Fibroblast of lung (primary cell): ENCODE data around the gene ARHGEF16. TPM values are rescaled to one million over a fixed set of nuclear protein-coding genes. Genes with fewer than 3 reads are reported as not detected.

Experiments used
- DNase-seq, 2 donors: peaks; one replicate each; pipeline versions ENCODE4 v3.0.0 to v3.0.0-alpha.2; 2010; ENCODE audit warnings: low read depth in 2 of 2
- H2AFZ ChIP-seq: 2 replicates; pipeline ENCODE4 v1.5.1; 2012; ENCODE audit warnings: low read length, control low read depth, inconsistent platforms
- H3K27ac ChIP-seq: 2 replicates; pipeline ENCODE4 v1.5.1; 2011; ENCODE audit warnings: low read length, control low read depth; ENCODE audit not compliant: insufficient read depth
- H3K27me3 ChIP-seq: 2 replicates; pipeline ENCODE4 v1.5.1; 2011; ENCODE audit warnings: mild to moderate bottlenecking, low read length; ENCODE audit not compliant: control insufficient read depth, insufficient read depth
- H3K36me3 ChIP-seq: 2 replicates; pipeline ENCODE4 v1.5.1; 2011; ENCODE audit warnings: low read length; ENCODE audit not compliant: control insufficient read depth, insufficient read depth
- H3K4me1 ChIP-seq: 2 replicates; pipeline ENCODE4 v1.5.1; 2011; ENCODE audit warnings: low read length; ENCODE audit not compliant: control insufficient read depth, insufficient read depth; ENCODE audit errors: extremely low read depth
- H3K4me2 ChIP-seq: 2 replicates; pipeline ENCODE4 v1.5.1; 2011; ENCODE audit warnings: low read length, control low read depth; ENCODE audit not compliant: insufficient read depth; ENCODE audit errors: extremely low read depth
- H3K4me3 ChIP-seq, 4 experiments: fragments of 200-600 bp in 1 of 4; sonication (generic) in 1 of 4; replicated peaks in 1 of 4; 2 replicates each; pipeline ENCODE4 v1.5.1; 2011 to 2016; ENCODE audit warnings: low read length in 4 of 4, low read depth in 3 of 4, mild to moderate bottlenecking in 3 of 4, control low read depth in 2 of 4, inconsistent platforms in 1 of 4, mixed read lengths in 1 of 4; ENCODE audit not compliant: insufficient read depth in 1 of 4; ENCODE audit errors: control extremely low read depth in 1 of 4
- H3K79me2 ChIP-seq: 2 replicates; pipeline ENCODE4 v1.5.1; 2012; ENCODE audit warnings: mild to moderate bottlenecking, low read length, inconsistent platforms; ENCODE audit not compliant: control insufficient read depth, insufficient read depth
- H3K9ac ChIP-seq: 2 replicates; pipeline ENCODE4 v1.5.1; 2011; ENCODE audit warnings: mild to moderate bottlenecking, low read length, control low read depth; ENCODE audit not compliant: insufficient read depth
- H3K9me3 ChIP-seq: 2 replicates; pipeline ENCODE4 v1.5.1; 2012; ENCODE audit warnings: low read depth, low read length; ENCODE audit not compliant: control insufficient read depth, insufficient read depth
- H4K20me1 ChIP-seq: 2 replicates; pipeline ENCODE4 v1.5.1; 2011; ENCODE audit warnings: low read length; ENCODE audit not compliant: control insufficient read depth, insufficient read depth; ENCODE audit errors: extremely low read depth
- CTCF ChIP-seq, 2 donors: IDR thresholded peaks in 1 of 2; conservative IDR thresholded peaks in 1 of 2; 1 replicate in 1 of 2; 2 replicates in 1 of 2; pipeline ENCODE4 v1.5.1; 2011 to 2012; ENCODE audit warnings: low read length in 2 of 2, control low read depth in 1 of 2, inconsistent platforms in 1 of 2, low read depth in 1 of 2, mild to moderate bottlenecking in 1 of 2
- EZH2 ChIP-seq: IDR thresholded peaks from 2 replicates; pipeline ENCODE4 v1.5.1; 2012; ENCODE audit warnings: low read length, control low read depth, mild to moderate bottlenecking; ENCODE audit errors: missing control alignments
- polyA plus RNA-seq, 2 donors: library from polyadenylated mRNA; depleted of rRNA in 1 of 2; stranded (reverse) in 1 of 2; unstranded in 1 of 2; fragments of >200 nt; gene quantifications; 2 replicates each; pipeline ENCODE4 v1.2.1, GENCODE V29; 2011 to 2012; ENCODE audit warnings: missing spikeins in 1 of 2
- total RNA-seq: library from RNA; depleted of rRNA; stranded (reverse); fragments of >200 nt; gene quantifications from 2 replicates; pipeline ENCODE4 v1.2.1, GENCODE V29; 2014

Gene ARHGEF16
- total and polyA plus RNA-seq, 2 donors (not counting 1 experiment from before 2014, with no cell fraction given), result 0.02 to 0.17 TPM

GRCh38 chr1:3442901-3443300, 11.6 kb upstream of the ARHGEF16 start:
- Histone ChIP-seq H4K20me1 (no peaks in the 10 kb centered on the region), H3K4me3 (no peak overlapping the region), H3K79me2 (no peaks in the 10 kb centered on the region), H3K27me3 (peaks cover 4% of the 10 kb centered on the region), H2AFZ (no peak overlapping the region), H3K4me1 (no peaks in the 10 kb centered on the region), H3K9ac (no peak overlapping the region), H3K4me2 (no peak overlapping the region), H3K36me3 (no peaks in the 10 kb centered on the region), H3K9me3 (no peaks in the 10 kb centered on the region), H3K27ac (no peak overlapping the region)
- DNase-seq, result no peak
- TF ChIP-seq EZH2, result no peak
- TF ChIP-seq CTCF (conservative IDR thresholded peaks at IDR 0.05 in 1 of 2, IDR thresholded peaks at IDR 0.05 in 1 of 2; ENCODE audit: low read depth in 1 of 2, low read length in 2 of 2), result no peak

GRCh38 chr1:3443807-3444206, 10.7 kb upstream of the ARHGEF16 start:
- H3K9me3 ChIP-seq, result no peaks in the 10 kb centered on the region
- no peak overlapping the region for H3K27ac ChIP-seq
- H3K36me3 ChIP-seq, result no peaks in the 10 kb centered on the region
- no peak overlapping the region for H3K4me2 ChIP-seq
- TF ChIP-seq EZH2 (no peak), CTCF (conservative IDR thresholded peaks at IDR 0.05 in 1 of 2, IDR thresholded peaks at IDR 0.05 in 1 of 2; ENCODE audit: low read depth in 1 of 2, low read length in 2 of 2) (no peak)
- H3K4me1 ChIP-seq, result no peaks in the 10 kb centered on the region
- H2AFZ ChIP-seq, result no peak overlapping the region
- no peak for DNase-seq
- H3K9ac ChIP-seq, result no peak overlapping the region
- no peaks in the 10 kb centered on the region for H3K79me2 ChIP-seq
- no peaks in the 10 kb centered on the region for H4K20me1 ChIP-seq
- no peak overlapping the region for H3K4me3 ChIP-seq
- H3K27me3 ChIP-seq, result peaks cover 4% of the 10 kb centered on the region

GRCh38 chr1:3444298-3444697, 10.2 kb upstream of the ARHGEF16 start:
- peaks cover 4% of the 10 kb centered on the region for H3K27me3 ChIP-seq
- no peak for DNase-seq
- no peak overlapping the region for H3K27ac ChIP-seq
- H2AFZ ChIP-seq, result no peak overlapping the region
- no peaks in the 10 kb centered on the region for H3K36me3 ChIP-seq
- H3K4me3 ChIP-seq, result no peak overlapping the region
- H3K9ac ChIP-seq, result no peak overlapping the region
- H4K20me1 ChIP-seq, result no peaks in the 10 kb centered on the region
- no peak overlapping the region for H3K4me2 ChIP-seq
- H3K9me3 ChIP-seq, result no peaks in the 10 kb centered on the region
- H3K4me1 ChIP-seq, result no peaks in the 10 kb centered on the region
- H3K79me2 ChIP-seq, result no peaks in the 10 kb centered on the region
- TF ChIP-seq CTCF (conservative IDR thresholded peaks at IDR 0.05 in 1 of 2, IDR thresholded peaks at IDR 0.05 in 1 of 2; ENCODE audit: low read depth in 1 of 2, low read length in 2 of 2) (no peak), EZH2 (no peak)
